IPS DF 19.7 (cell line): ENCODE data around the gene ZNF10.
A peak's percentile ranks its signal among the peaks of the same experiment; 100 is the strongest.

Source experiments
- DNase-seq: peaks from one replicate; pipeline ENCODE4 v3.0.0-alpha.2; 2013; ENCODE audit warnings: low read depth, low spot score

ZNF10 gene

GRCh38 chr12:133130038-133130807 is at the start of gene ZNF10, which contains the start of gene ZNF891:
Gene ZNF10, plus strand, starts transcription at chr12:133130627. Its CDS starts 13,866 bp downstream, at chr12:133144493.
Gene ZNF891, minus strand, starts transcription at chr12:133130274. Its CDS starts 8,356 bp downstream, at chr12:133121918.
- peak; percentile 63 for DNase-seq

- no peak for DNase-seq
Observed at GRCh38 chr12:133081159-133081780, 49.2 kb upstream of the ZNF10 start.

GRCh38 chr12:133083345-133083744 is 47.1 kb upstream of the ZNF10 start:
- no peak for DNase-seq

GRCh38 chr12:133105620-133106019 is 24.8 kb upstream of the ZNF10 start:
- no peak for DNase-seq

- DNase-seq = peak; percentile 9
Observed at GRCh38 chr12:133106253-133106652, 24.2 kb upstream of the ZNF10 start.

- DNase-seq = no peak
Observed at GRCh38 chr12:133107121-133107520, 23.3 kb upstream of the ZNF10 start.

- no peak for DNase-seq
Observed at GRCh38 chr12:133108150-133108549, 22.3 kb upstream of the ZNF10 start.

- DNase-seq = no peak
Observed at GRCh38 chr12:133120385-133121191, 9.8 kb upstream of the ZNF10 start.

GRCh38 chr12:133124674-133125073 is 5.8 kb upstream of the ZNF10 start:
- DNase-seq = no peak

- no peak for DNase-seq
Observed at GRCh38 chr12:133129368-133130037, 924 bp upstream of the ZNF10 start.

GRCh38 chr12:133130808-133131128 is 341 bp downstream of the ZNF10 start:
- DNase-seq = no peak

- DNase-seq = no peak
Observed at GRCh38 chr12:133135747-133136146, 5.3 kb downstream of the ZNF10 start.

- DNase-seq = no peak
Observed at GRCh38 chr12:133145981-133146380, 15.6 kb downstream of the ZNF10 start.

- no peak for DNase-seq
Observed at GRCh38 chr12:133156125-133156690, 25.8 kb downstream of the ZNF10 start.

- DNase-seq = no peak
Observed at GRCh38 chr12:133165776-133166175, 35.3 kb downstream of the ZNF10 start.

GRCh38 chr12:133172491-133172890 is 42.1 kb downstream of the ZNF10 start:
- DNase-seq = no peak

GRCh38 chr12:133174901-133175300 is 44.5 kb downstream of the ZNF10 start:
- no peak for DNase-seq

- no peak for DNase-seq
Observed at GRCh38 chr12:133180669-133181068, 50.2 kb downstream of the ZNF10 start.

- peak; percentile 69 for DNase-seq
Observed at GRCh38 chr12:133181238-133181959, 51.0 kb downstream of the ZNF10 start, which contains the start of gene ZNF268. Gene ZNF268, plus strand, starts transcription at chr12:133181495. Its CDS starts 503 bp downstream, at chr12:133181998.

- no peak for DNase-seq
Observed at GRCh38 chr12:133190176-133190575, 59.7 kb downstream of the ZNF10 start.

GRCh38 chr12:133192847-133193246 is 62.4 kb downstream of the ZNF10 start:
- DNase-seq = no peak
